Amygdala (tissue), 56 donors: ENCODE measurements around the gene OSGEPL1.
"Not testable (repeated sequence)": the region's sequence is repeated elsewhere in the genome, so short reads cannot be mapped to it uniquely, and the experiment has no call there.

Experiments used
- DNase-seq, 56 donors: peaks; one replicate each; lab custom pipeline; 2025; lab: John Stamatoyannopoulos, UW

The OSGEPL1 gene, protein sequence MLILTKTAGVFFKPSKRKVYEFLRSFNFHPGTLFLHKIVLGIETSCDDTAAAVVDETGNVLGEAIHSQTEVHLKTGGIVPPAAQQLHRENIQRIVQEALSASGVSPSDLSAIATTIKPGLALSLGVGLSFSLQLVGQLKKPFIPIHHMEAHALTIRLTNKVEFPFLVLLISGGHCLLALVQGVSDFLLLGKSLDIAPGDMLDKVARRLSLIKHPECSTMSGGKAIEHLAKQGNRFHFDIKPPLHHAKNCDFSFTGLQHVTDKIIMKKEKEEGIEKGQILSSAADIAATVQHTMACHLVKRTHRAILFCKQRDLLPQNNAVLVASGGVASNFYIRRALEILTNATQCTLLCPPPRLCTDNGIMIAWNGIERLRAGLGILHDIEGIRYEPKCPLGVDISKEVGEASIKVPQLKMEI

DNA sequence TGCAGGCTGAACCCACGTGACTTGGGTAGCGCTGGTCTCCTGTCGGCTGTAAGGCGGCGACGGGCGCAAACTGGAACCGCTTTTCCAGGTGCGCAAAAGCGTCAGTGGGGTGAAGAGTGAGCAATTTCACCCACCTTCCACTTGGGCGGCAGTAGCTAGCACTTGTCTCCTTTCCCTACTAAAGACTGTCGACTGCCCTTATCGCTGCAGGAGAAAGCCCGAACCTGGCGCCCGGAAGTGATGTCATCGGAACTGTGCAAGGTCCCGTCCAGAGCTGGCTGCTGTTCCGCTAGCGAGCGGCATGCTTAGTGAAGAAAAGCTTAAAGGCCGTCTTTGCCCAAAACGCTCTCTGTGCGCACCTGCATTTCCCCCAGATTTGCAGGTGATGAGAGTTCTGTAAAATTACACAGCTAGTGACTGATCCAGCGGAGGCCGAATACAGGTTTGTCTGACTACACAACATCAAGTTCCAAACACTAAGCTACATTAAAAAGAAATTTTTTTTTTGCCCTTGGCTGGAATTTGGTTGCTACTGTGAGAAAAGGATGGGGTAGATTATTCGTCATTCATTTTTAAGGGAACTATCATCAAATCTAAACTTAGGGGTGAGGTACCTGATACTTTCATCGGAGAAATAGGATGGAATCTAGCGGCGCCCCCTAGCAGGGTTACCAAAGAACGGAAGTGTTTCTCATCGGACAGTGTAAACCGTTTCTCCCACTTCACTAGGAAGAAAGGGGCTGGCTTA, at the start of gene OSGEPL1:
Gene OSGEPL1 (minus strand): TSS at position 242 of the 748 bp plus-strand sequence. CDS start 1,152 bp downstream, outside the sequence.
- DNase-seq: peak; percentile 58 to 95 (median 87)

DNA sequence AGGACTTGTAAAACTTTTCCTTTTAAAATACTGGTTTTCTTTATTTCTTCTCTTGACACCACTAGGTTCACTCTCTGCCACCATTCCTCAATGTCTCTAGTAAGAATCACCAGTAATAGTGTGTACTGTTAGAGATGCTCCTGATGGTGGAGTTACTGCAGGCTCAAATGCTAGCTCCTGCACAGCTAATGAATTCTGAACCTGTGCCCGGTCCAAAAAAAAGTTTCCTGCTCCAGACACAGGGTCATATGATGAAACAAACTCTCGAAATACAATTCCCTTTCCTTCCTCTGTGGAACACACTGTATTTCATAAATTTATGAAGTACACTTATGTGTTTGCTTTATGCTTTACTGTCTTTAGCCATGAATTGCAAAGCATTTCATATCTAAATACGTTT, 40.8 kb upstream of the OSGEPL1 start:
- no peak for DNase-seq

DNA sequence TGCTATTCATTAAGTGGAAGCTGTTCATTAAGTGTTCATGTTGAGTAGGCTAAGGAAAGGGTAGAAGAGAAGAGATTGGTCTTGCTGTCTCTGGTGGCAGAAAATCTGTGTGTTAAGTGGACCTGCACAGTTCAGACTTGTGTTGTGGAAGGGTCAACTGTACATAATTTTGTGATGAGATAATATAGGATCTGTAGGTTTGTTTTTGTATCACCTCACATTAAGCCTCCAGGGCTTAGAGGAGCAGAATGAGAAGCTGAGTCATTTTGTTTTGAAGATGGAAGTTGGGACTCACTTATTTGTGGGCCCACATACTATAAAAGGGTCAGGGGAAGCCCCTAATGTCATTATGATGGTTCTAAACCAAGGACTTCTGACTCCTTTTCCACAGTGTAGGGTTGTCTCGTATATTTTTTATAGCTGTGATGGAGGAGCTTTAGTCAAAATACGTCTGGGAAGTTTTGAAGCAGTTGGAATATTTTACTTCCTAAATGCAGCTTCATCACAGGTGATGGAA, 39.9 kb upstream of the OSGEPL1 start:
- DNase-seq: no peak

DNA sequence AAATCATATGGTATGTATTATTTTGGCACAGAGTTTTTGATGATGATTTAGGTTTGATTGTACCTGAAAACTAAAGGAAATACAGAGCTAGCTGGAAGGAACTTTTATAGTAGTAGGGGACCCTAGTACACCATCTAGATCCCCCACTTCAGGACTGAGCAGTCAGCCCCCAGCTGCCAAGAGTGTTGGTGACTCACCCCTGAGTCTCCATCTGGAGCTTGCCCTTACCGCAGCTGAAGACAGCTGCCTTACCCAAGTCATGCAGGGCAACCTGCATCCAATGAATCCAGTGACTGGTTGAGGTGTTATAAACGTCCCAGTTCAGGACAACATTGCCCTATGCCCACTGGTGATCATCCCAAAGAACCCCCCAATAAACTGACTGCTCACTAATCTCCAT, 36.9 kb upstream of the OSGEPL1 start:
- DNase-seq: no peak

DNA sequence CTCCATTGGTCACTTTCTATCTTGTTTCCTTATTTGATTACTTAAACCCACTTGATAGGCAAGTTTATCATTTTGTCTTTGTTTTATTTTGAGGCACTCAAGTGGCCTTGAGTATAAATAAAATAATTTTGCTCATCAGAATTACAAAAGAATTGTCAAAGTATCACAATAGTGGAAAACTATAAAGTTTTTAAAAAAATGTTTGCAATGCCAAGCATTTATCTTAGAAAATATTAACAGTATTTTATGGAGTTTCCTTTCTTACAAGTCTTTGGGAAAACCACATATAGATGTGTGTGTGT, 36.4 kb upstream of the OSGEPL1 start:
- no peak for DNase-seq

DNA sequence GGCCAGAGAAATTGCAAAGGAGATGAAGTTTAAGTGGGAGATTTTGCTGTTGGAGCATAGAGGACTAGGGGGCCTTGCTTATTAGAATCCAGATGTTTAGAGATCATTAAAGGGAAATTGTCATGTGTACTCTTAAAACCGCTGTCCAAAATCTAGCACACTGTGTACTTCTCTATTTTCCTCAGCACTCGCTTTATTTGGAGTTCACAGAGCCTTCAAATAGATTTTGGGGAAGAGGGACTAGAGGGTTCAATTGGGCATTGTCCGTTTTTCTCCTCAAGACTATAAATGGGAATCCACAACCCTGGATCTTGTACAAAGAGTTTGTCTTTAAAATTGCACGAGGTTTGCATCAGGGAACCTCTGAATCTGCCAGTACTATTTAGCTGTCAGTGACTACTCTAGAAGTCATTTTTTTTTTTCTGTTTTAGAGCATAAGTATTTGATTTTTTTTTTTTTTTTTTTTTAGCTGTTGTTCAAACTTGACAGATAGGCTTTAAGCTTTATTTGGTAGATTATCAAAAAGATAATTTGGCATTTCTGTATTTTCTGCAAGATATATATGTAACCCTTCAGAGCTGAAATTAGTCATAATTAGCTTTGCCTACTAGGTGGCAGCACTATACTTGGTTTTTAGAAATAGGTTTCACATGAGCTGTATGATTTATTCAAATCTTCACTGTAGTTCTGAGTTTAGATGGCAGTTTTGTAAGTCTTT, 35.9 kb upstream of the OSGEPL1 start:
- DNase-seq: peak in 1 of 56 donors; percentile 27

DNA sequence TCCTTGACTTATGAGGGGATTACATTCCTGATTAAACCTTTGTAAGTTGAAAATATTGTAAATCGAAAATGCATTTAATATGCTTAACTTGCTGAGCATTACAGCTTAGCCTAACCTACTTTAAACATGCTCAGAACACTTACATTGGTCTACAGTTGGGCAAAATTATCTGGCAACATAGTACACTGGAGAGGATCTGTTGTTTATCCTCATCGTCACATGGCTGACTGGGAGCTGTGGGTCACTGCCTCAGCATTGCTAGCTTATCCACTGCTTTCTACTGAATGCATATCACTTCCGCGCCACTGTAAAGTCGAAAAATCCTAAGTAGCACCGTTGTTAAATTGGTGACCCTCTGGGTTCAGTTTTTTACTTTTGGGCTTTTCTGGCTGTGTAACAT, 35.3 kb upstream of the OSGEPL1 start:
- peak in 3 of 56 donors; percentile 1 to 21 (median 6) for DNase-seq

DNA sequence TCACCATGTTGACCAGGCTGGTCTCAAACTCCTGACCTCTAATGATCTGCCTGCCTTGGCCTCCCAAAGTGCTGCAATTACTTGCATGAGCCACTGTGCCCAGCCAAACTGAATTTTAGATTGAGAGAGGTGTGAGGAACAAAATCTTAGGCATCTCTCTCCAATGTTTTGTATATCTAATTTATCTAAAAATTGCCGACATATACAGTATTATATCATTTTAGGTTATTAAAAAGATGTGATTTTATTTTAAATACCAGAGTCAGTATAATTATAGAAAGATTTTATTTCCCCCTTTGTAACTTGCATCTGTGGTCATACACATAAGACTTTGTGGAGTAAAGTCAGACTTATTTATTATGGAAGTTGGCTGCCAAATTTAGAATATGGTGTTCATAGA, 31.7 kb upstream of the OSGEPL1 start:
- no peak for DNase-seq

DNA sequence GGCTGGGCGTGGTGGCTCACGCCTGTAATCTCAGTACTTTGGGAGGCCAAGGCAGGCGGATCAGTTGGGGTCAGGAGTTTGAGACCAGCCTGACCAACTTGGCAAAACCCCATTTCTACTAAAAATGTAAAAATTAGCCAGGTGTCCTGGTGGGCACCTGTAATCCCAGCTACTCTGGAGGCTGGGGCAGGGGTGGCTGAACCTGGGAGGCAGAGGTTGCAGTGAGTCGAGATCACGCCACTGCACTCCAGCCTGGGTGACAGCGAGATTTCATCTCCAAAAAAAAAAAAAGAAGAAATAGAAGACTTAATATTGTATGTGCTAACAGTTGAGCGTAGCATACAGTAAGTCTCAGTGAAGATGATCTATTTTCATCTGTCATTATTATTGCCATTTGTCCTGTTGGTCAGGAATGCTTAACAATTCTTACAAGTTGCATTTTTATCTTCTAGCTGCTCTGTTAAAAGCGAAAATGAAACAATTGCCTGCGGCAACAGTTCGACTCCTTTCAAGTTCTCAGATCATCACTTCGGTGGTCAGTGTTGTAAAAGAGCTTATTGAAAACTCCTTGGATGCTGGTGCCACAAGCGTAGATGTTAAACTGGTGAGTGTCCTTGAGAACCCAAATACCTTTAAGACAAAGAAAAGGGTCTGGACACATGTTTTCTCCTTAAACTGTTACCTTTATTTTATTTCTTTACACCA, 28.9 kb upstream of the OSGEPL1 start:
- DNase-seq: no peak

DNA sequence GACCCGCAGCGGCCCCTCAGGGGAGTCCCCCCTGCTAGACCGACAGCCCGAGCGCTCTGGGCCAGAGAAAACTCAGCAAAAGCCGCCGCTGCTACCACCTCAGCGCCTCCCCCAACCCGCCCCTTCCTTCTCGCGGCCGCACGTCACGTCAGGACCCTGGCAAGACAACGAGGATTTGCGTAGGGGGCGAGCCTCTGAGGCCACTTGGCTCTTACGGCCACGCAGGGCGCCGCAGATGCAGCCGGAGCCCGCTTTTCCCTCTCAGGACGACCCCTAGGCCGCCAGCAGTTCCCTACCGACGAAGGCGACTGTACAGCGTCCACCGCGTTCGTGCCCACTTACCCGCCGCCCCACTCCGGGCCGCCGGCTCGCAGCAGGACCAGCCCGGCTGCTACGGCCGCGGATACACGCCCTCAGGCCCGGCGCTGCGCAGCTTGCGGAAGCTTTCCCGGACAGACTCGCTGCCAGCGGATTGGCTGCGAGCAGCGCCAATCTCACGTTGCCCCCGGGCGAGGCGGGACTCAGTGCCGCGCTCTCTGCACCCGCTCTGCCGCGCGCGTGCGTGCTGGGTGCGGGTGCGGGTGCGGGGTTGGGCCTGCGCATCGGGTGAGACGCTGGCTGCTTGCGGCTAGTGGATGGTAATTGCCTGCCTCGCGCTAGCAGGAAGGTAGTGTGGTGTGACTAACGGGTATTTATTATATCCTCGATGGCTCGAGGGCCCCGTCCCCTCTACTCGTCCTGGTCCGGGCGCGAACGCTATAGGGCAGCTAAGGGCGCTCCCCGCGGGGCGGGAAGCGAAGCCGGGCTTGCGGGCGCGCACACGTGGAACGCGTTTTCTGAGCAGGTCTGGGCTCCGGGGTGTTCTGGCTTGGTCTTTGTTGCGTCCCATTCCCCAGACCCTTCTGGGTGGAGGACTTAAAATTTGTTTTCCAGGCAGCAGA, 21.6 kb upstream of the OSGEPL1 start, which contains the start of the genes ORMDL1 and PMS1:
Gene ORMDL1 (minus strand): TSS at position 413 of the 941 bp plus-strand sequence. CDS start 1,744 bp downstream, outside the sequence.
Gene PMS1 (plus strand): TSS at position 524 of the 941 bp plus-strand sequence. CDS start 7,360 bp downstream, outside the sequence.
- DNase-seq: peak; percentile 66 to 98 (median 94)

DNA sequence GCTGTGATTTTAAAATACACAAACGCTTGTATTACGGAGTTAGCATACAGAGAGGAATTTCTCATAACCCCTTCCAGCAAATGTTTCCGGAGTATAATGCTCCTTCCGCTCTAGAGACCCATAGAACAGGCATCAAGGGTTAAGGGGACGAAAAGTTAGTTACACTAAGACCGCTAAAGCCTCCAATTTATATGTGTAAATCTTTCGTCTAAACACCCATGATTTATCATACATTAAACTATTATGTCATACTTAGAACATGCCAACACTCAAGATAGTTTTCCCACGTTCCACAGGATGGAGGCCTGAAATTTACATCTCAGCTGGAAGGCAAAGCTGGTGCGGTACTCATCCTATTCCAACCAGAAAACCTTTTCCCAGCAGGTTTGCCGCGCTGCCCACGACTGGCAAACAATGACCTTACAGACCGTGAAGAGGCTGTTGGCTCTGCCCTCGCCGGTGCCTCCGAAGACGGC, 20.9 kb upstream of the OSGEPL1 start:
- no peak for DNase-seq

DNA sequence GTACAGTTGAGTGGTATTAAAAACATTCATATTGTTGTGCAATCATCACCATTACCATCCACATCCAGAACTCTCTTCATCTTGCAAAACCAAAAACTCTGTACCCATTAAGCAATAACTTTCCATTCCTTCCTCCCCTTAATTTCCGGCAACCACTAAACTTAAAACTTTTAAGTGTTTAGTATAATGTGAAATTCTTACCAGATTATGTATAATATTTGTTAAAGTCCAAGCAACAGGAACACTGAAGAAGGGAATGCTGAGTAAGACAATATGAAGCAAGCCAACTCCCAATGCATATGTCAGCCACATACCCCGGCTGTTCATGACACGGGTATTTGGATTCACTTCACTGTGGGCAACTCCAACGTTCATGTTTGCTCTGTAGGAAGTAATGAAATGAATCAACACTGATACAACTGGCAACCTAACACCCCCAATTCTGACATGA, 19.7 kb upstream of the OSGEPL1 start:
- DNase-seq: no peak

DNA sequence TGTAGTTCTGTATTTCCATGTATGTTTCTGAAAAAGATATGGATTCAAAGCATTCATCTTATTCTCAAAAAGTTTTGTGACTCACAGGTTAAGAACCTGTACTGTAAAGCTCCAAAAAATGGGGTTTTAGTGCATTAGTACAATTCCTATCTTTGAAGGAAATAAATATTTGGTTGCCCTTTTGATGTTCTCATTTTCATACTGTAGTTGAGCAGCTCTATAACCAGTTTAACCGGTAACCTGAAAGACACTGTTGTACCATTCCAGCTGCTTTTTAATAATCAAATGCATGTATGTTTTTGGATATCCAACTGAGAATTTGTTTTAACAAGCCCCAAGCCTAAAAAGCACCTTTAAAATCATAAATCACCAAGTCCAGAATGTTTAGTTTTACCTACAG, 9.6 kb upstream of the OSGEPL1 start:
- DNase-seq: no peak

DNA sequence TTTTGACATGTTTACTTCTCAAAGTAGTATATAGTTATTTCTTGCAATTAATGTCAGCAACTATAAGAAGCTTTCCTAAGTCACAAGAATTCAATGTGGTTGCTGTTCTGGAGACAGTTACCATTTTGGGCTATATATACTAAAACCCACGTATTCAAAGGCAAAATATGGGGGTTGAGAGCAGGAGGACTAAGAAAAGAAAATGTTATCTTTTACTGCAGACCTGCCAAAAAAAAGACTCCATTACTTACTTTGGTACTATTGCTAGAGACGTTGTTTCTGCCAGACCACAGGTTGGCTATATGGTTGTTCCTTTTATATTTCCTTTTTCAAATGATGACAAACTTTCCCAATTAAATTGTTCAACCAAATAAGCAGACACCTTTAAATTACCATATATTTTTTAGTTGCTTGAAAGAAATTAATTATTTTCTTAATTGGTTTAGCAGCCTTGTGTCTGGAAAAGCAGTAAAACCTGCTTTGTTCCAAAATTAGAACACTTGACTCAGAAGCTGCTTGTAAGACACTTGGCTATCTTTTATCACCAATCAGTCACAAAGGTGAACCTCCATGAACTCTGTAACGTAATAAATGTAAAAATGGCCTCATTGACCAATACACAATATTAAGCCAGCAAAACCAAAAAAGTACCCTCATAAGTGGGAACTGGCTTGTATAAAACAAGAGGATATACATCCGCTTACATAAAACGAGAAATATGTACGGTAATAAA, 8.2 kb upstream of the OSGEPL1 start:
- DNase-seq: no peak

DNA sequence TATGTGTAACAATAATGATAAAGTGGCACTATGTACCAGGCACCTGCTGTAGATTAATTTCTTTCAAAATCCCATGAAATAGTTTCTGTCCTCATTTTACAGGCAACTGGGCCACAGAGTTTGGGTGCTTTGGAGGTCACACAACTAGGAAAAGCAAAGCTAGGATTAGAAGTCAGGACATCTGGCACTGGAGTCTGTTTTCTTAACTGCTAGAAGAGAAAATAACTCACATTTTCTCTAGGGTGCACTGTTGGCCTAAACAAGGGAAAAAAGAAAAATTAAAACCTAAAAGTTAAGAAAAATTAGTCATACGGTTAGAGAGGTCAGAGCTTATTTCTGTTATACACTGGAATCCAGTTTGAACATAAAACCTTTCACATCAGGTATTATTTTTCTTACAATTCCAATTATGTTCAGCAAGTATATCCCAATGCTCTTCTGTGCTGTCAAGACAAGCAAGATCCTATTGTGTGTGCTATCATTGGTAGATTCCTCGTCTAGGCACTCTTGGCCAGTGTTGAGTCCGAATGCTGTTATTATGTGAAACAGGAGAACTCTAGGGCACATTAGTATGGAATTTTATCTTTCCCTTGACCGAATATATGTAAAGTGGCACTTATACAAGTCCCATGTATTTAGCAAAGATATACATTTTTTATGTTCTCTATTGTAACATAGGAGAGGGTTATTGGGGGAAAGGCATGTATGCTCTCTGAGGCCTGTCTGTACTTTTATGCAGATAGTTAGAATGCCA, 1.5 kb upstream of the OSGEPL1 start:
- no peak for DNase-seq

DNA sequence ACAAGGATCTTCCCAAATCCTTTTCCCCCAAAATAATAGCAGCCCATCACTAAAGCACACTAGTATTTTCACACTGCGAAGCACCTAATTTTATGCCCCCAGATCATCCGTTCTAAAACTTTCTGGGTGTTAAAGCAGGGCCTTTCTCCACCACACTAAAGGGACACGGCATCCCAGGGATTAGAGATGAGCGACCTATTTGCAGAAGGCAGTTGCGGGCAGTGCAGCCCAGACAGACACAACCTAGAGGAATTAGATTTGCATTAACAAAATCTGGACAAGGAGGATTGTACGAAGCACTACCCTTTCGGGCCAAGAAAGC, 402 bp downstream of the OSGEPL1 start:
- no peak for DNase-seq

DNA sequence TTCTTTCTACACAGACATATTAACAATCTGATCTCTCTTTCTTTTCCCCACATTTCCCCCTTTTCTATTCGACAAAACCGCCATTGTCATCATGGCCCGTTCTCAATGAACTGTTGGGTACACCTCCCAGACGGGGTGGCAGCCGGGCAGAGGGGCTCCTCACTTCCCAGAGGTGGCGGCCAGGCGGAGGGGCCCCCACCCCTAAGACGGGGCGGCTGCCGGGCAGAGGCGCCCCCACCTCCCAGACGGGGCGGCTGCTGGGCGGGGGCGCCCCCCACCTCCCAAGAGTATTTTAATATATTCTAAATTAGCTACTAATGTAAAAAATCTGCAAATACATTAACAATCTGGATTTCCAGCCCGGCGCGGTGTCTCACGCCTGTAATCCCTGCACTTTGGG, 2.4 kb downstream of the OSGEPL1 start:
- DNase-seq: not testable (repeated sequence)
